Activated naive CD4-positive, alpha-beta T cell treated with anti-CD3 and anti-CD28 coated beads for 36 hours (primary cell): ENCODE data around the gene FOS. TPM values are rescaled to one million over a fixed set of nuclear protein-coding genes. Genes with fewer than 3 reads are reported as not detected.

Experiments used
- CTCF ChIA-PET: fragments of 350-600 bp; sonication (Branson Sonifier 250); formaldehyde crosslinking; loops from one replicate; lab custom pipeline; 2021; ENCODE audit warnings: antibody characterized with exemption; lab: Charles Lee
- DNase-seq: peaks from one replicate; pipeline ENCODE4 v3.0.0-alpha.2; 2020
- H3K27ac Mint-ChIP-seq: one replicate; pipeline ENCODE4 v1.8.0; 2021; ENCODE audit warnings: mild to moderate bottlenecking, mixed read lengths
- H3K27me3 Mint-ChIP-seq: one replicate; pipeline ENCODE4 v1.8.0; 2021; ENCODE audit warnings: low read depth, mixed read lengths
- H3K36me3 Mint-ChIP-seq: one replicate; pipeline ENCODE4 v1.8.0; 2021; ENCODE audit warnings: low read depth, mixed read lengths
- H3K4me1 Mint-ChIP-seq: one replicate; pipeline ENCODE4 v1.8.0; 2021; ENCODE audit warnings: low read depth, mixed read lengths
- H3K4me3 Mint-ChIP-seq: one replicate; pipeline ENCODE4 v1.8.0; 2021; ENCODE audit warnings: mild to moderate bottlenecking, moderate library complexity, mixed read lengths
- H3K9me3 Mint-ChIP-seq: one replicate; pipeline ENCODE4 v1.8.0; 2021; ENCODE audit warnings: mixed read lengths
- intact Hi-C: fragments of 100-400 bp; cut with micrococcal nuclease; formaldehyde crosslinking; loops from one replicate; pipeline ENCODE4 v1.15.1; 2023
- total RNA-seq, 2 experiments: library from RNA; stranded (reverse); gene quantifications; one replicate each; pipeline ENCODE4 v1.2.3, GENCODE V29; 2021

FOS gene
- total RNA-seq, 2 experiments from 2014 or later = 34.5 to 35.7 TPM

DNA sequence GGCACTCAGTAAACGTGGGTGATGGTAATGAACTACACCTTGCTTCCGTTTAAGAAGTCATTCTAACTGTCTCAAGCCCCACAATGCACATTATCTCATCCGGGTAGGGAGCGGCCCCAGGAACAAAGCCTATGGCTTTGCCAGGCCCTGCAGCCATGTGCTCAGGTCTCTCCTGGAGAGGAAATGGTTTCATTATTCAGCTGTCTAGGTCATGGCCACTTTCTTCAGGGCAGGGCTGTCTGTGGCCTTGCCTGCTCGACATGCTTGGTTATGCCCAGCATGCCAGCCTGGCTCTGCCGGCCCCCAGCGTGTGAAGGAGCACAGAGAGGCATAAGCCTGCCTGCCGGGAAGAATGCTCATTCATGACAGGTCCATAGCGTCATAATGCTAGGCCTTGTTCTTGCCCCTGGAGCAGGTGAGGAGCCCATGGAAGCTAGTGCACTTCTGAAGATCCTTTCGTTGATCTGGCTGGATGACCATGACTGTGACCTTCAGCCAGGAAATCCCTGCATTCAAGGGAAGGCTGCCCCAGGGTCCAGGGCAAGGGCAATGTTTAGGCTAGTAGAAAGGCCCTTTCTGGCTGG is 26.3 kb upstream of the FOS start:
- Mint-ChIP-seq H3K4me1 (peaks cover 44% of the 10 kb centered on the region), H3K27me3 (no peaks in the 10 kb centered on the region), H3K4me3 (no peak overlapping the region), H3K36me3 (no peaks in the 10 kb centered on the region), H3K27ac (no peak overlapping the region), H3K9me3 (no peaks in the 10 kb centered on the region)
- DNase-seq = no peak
- CTCF ChIA-PET = no interaction called here
- intact Hi-C loops = no loop called here

DNA sequence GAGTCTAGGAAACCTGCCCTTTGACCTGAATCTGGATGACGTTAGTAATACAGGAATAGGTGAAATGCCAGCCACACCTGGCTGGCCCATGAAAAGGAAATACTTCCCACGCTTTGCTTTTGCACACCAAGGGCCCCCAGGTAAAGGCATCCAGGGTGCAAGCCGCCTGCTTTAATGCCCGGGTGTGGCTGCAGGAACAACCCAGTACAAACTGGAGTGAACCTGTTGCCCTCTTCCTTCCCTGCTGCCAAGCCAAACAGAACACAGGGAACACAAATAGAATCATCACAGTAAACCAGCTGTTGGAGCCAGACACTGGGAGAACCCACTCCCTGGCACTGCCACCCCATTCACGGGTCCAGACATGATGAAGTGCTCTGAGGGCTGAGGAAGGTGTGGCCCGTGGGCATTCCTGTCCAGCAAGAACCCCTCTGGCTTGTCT is 24.2 kb upstream of the FOS start:
- intact Hi-C loops = no loop called here
- Mint-ChIP-seq H3K36me3 (no peaks in the 10 kb centered on the region), H3K4me1 (peaks cover 33% of the 10 kb centered on the region), H3K27ac (no peak overlapping the region), H3K4me3 (no peak overlapping the region), H3K9me3 (no peaks in the 10 kb centered on the region), H3K27me3 (no peaks in the 10 kb centered on the region)
- DNase-seq = no peak
- CTCF ChIA-PET = interaction anchor here (0.6 kb wide), 1 partner anchor 89 kb away, joined by 3 read pairs; no protein-coding TSS in a partner anchor

DNA sequence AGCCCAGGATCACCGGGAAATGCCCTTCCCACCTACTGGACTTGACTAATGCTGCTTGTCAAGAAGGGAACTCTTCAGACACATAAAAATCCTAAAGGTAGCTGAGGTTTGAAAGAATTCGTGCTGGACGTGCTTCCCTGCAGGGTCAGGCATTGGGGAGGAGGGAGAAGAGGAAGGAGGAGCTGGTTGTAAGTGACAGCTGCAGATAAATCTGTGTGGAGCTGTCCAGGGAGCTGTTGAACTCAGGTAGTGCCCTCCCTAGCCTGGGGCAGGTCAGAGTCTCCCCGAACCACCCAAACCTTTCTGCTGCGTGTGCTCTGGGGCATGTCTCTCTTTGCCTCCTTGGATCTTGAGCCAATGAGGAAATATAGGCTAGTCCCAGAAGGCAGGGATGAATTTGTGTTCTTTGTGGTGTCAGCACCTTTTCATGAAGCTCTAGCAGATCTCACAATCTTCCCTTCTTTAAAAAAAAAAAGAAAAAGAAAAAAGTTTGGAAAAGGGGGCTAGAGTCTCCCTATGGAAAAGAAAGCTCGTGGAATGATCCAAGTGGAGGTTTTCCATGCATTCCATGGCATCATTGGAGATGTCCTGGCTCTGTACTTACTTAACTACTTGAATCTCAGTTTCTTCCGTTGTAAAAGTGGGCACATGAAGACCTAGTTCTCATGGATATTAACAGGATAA is 23.6 kb upstream of the FOS start:
- CTCF ChIA-PET = interaction anchor here (0.6 kb wide), 1 partner anchor 90 kb away, joined by 3 read pairs; no protein-coding TSS in a partner anchor
- no peak for DNase-seq
- no peaks in the 10 kb centered on the region for H3K9me3 Mint-ChIP-seq
- intact Hi-C loops = no loop called here
- H3K36me3 Mint-ChIP-seq = no peaks in the 10 kb centered on the region
- no peak overlapping the region for H3K27ac Mint-ChIP-seq
- H3K4me1 Mint-ChIP-seq = peaks cover 31% of the 10 kb centered on the region
- no peak overlapping the region for H3K4me3 Mint-ChIP-seq
- H3K27me3 Mint-ChIP-seq = no peaks in the 10 kb centered on the region

DNA sequence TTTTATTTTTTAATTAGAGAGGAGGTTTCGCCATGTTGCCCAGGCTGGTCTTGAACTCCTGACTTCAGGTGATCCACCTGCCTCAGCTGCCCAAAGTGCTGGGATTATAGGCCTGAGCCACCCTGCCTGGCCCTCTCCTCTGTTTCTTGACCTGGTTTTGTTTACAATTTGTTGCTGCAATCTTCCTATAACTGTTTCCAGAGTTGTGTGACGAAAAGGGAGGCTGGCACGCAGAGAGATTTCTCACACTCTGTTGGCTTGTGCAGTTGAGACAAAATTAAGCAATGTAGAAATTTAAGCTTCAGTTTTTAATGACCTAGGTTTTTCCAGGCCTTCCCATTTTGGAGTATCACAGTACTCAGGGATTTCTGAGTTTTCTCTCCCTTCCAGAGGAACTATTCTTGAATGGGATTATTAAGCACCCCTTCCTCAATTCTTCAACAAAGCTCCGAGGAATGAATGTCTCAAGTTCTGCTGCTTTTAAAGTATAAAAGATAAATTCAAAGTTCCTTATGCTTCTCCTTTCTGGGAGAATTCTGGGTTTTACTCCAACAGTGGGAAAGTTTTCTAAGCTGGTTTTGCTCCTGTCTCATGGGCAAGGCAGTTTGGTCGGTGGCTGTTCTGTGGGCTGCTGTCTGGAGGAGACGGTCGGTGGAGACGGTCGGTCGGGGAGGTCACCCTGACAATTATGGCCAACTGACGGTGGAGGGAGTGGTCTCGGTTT is 20.4 kb upstream of the FOS start:
- Mint-ChIP-seq H3K4me3 (peak overlapping the region; percentile 77), H3K4me1 (peaks cover 18% of the 10 kb centered on the region), H3K27ac (peak overlapping the region; percentile 28), H3K36me3 (no peaks in the 10 kb centered on the region), H3K27me3 (no peaks in the 10 kb centered on the region), H3K9me3 (no peaks in the 10 kb centered on the region)
- CTCF ChIA-PET = interaction anchor here (1.4 to 1.5 kb wide), 2 partner anchors 10 to 15 kb away, joined by 5 read pairs; no protein-coding TSS in a partner anchor
- DNase-seq = no peak
- intact Hi-C loops = loop anchor here (2.0 kb wide), 1 partner anchor 403 kb away; the partner anchor contains the start of genes ERG28 and TTLL5

DNA sequence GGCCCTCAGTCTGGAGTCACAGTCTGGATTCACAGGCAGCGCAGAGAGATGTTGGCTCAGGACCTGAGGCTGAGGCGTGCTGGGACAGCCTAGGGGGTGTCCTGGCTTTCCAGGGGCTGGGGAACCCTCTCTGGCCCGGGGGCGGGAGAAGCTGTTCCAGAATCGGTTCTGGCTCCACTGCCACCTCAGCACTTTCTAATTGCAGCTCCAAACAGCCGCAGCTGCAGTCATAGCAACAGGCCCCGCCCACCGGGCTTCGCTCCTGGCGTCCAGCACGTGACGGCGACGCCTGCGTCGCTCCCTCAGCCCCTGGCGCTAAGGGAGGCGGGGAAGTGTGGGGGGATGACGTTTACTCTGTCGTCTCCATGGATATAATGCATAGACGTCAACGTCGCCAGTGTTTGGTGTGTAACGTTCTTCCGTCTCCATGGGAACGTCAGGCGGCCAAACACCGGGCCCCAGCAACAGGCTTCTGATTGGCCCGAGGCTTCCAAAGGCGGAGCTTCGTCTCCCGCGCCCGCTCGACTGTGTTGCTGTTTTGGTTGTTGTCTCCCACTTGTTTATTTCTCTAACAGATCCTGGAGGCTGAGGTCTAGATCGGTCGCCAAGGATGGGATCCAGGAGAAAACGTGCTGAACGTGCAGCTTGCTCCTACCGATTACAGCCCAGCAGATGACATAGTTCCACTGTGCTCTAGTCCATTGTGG is 19.7 kb upstream of the FOS start:
- H3K27me3 Mint-ChIP-seq = no peaks in the 10 kb centered on the region
- peaks cover 18% of the 10 kb centered on the region for H3K4me1 Mint-ChIP-seq

DNA sequence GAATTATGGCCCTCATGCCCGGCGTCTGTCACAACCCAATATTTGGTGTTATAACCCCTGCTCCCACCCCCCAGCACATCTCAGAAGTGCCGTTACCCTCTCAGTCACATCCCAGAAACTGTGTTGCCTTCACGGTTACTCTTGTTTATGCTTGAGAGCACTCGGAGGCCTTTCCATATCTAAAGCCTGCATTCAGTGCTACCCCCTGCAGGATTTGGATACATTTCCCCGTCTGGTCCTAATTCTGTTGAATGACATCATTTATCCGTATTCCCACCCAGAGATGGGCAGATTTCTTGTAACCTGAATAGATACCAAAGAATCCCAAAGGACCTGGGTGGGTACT is 19.1 kb upstream of the FOS start:
- peaks cover 16% of the 10 kb centered on the region for H3K4me1 Mint-ChIP-seq
- DNase-seq = no peak
- H3K27ac Mint-ChIP-seq = peak overlapping the region; percentile 77
- H3K27me3 Mint-ChIP-seq = no peaks in the 10 kb centered on the region
- H3K4me3 Mint-ChIP-seq = peak overlapping the region; percentile 77
- no peaks in the 10 kb centered on the region for H3K9me3 Mint-ChIP-seq
- H3K36me3 Mint-ChIP-seq = no peaks in the 10 kb centered on the region
- intact Hi-C loops = loop anchor here (1.0 to 2.0 kb wide), 7 partner anchors 10 to 401 kb away; partner anchors contain the start of genes EIF2B2, ERG28, FOS and TMED10
- CTCF ChIA-PET = interaction anchor here (1.4 to 1.5 kb wide), 2 partner anchors 11 to 14 kb away, joined by 5 read pairs; no protein-coding TSS in a partner anchor

More for the DNA sequence above, 19.7 kb upstream of the FOS start:
- CTCF ChIA-PET = interaction anchor here (0.6 to 1.5 kb wide), 3 partner anchors 9 to 15 kb away, joined by 3 to 5 read pairs (median 5); no protein-coding TSS in a partner anchor
- Mint-ChIP-seq H3K27ac (peak overlapping the region; percentile 77), H3K9me3 (no peaks in the 10 kb centered on the region), H3K4me3 (peak overlapping the region; percentile 77), H3K36me3 (no peaks in the 10 kb centered on the region)
- peak; percentile 99 for DNase-seq
- intact Hi-C loops = loop anchor here (1.0 to 2.0 kb wide), 7 partner anchors 10 to 402 kb away; partner anchors contain the start of genes EIF2B2, ERG28, FOS and TMED10

DNA sequence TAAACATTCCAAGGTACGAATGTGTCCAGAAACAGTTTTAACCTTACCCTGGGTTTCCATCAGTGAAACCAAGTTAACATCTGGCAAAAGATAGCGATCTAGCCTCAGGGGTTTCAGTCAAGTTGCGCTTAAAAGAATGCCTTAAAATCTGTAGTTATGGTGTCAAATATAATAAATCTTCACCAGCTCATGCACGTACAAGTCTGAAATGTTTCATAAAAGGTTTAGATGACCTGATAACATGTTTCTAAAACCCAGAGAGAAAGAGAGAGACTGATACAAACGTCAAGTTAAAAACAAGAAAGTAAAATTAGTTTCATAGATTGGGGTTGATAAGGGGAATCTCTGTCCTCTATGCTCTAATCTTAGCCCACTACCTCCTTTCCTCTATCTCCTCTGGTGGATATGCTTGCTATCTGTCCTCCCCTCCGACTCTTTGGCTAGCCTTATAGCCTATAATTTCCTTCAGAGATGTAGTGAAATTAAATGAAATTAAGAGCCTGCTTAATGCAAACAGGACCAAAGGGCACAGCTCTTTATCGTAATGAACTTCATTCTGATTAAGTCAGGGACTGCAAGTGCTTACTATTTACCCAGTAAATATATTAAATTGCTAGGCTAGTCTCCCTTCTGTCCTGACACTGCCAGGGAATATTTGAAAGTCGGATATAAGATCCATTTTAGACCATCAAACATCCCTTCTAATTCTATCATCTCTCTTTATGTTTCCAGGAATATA is 18.4 kb upstream of the FOS start:
- H3K36me3 Mint-ChIP-seq = no peaks in the 10 kb centered on the region
- DNase-seq = no peak
- H3K27ac Mint-ChIP-seq = no peak overlapping the region
- H3K4me3 Mint-ChIP-seq = no peak overlapping the region
- CTCF ChIA-PET = no interaction called here
- H3K27me3 Mint-ChIP-seq = no peaks in the 10 kb centered on the region
- no peaks in the 10 kb centered on the region for H3K9me3 Mint-ChIP-seq
- peaks cover 16% of the 10 kb centered on the region for H3K4me1 Mint-ChIP-seq
- intact Hi-C loops = no loop called here

DNA sequence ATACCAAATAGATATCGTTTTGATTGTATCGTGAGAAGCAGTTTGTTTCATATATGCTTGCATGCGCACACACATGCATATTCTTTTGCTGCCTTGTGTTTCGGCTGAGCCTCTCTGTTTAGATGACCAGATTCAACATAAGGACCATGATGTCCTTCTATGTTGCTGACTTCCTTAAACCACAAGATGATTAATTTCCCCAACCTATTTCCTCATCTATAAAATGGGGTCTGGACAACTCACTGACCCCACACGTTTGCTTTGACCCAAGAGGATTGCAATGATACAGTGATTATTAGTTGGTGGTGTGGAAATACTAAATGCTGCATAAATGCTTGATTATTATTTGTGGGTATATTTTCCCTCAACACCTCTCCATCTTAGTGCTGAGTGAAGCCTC is 16.8 kb upstream of the FOS start:
- peaks cover 16% of the 10 kb centered on the region for H3K4me1 Mint-ChIP-seq
- no peaks in the 10 kb centered on the region for H3K9me3 Mint-ChIP-seq
- H3K27ac Mint-ChIP-seq = no peak overlapping the region
- H3K36me3 Mint-ChIP-seq = no peaks in the 10 kb centered on the region
- DNase-seq = no peak
- H3K27me3 Mint-ChIP-seq = no peaks in the 10 kb centered on the region
- H3K4me3 Mint-ChIP-seq = no peak overlapping the region
- intact Hi-C loops = no loop called here
- CTCF ChIA-PET = no interaction called here

DNA sequence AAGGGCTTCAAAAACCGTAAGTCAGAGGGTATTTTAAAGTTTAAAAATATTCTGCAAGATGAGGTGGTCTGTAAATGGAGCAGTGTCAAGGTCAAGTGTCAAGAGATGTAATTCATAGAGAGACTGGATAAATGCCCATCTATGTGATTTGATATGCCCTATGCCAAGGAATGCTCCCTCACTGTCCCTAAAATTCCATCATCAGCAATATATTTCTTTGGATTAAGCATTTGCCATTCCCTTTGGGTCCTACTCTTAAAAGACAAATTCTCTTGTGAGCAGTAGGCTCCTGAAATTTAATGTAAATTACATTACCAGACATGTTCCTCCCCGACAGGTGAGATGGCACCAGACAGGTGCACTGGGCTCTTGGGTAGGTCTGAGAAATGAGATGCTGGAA is 16.0 kb upstream of the FOS start:
- H3K4me1 Mint-ChIP-seq = peaks cover 11% of the 10 kb centered on the region
- H3K9me3 Mint-ChIP-seq = no peaks in the 10 kb centered on the region
- no peak overlapping the region for H3K27ac Mint-ChIP-seq
- CTCF ChIA-PET = no interaction called here
- no peaks in the 10 kb centered on the region for H3K27me3 Mint-ChIP-seq
- H3K4me3 Mint-ChIP-seq = no peak overlapping the region
- intact Hi-C loops = no loop called here
- DNase-seq = no peak
- H3K36me3 Mint-ChIP-seq = no peaks in the 10 kb centered on the region

DNA sequence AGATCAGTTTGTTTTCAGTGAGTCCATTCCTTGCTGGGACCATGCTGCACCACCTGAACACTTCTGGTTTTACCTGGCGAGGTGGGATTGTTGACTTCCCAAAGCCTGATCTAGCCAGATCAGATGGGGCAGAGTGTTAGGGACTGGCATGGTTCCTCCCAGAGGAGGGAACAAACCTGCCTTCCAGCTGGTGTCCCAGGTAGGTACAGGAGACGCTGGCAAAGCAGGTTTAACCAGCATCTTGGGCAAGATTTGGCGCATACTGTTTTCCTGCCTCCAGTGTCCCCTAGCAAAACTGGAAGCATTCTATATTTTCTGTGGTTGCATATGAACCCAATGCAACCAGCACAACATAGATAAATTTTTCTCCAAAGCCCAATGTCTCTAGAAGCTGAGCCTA is 14.6 kb upstream of the FOS start:
- H3K4me1 Mint-ChIP-seq = peaks cover 6% of the 10 kb centered on the region
- no peaks in the 10 kb centered on the region for H3K27me3 Mint-ChIP-seq
- H3K9me3 Mint-ChIP-seq = no peaks in the 10 kb centered on the region
- CTCF ChIA-PET = no interaction called here
- H3K27ac Mint-ChIP-seq = no peak overlapping the region
- no peak for DNase-seq
- intact Hi-C loops = no loop called here
- H3K36me3 Mint-ChIP-seq = no peaks in the 10 kb centered on the region
- H3K4me3 Mint-ChIP-seq = no peak overlapping the region

DNA sequence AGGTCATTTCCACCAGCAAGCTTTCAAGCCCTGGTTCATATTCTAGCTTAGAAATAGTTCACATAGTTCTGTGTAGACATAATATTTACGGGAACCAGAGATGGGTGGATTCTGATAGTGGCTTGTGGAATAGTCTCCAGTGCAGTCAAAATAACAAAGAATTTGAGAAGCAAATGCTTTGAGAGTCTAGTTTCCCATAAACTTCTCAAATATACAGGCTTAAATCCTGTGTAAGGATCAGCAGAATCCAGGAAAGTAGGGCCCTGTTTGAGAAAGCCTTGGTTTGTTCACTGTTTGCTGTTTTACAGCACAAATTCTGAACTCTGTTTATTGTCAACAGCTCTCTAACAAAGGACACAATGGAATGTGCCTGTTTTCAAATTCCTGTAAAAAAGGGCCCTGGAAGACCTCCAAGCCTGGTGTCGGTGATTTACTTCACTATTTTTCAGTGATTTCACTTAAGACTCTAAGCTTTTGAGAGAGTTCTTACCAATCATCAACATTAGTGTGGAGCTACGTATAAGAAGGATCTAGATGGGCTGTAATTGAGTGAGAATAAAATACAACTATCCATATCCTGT is 11.4 kb upstream of the FOS start:
- H3K4me3 Mint-ChIP-seq = no peak overlapping the region
- H3K27me3 Mint-ChIP-seq = peaks cover 2% of the 10 kb centered on the region
- intact Hi-C loops = no loop called here
- no peak overlapping the region for H3K27ac Mint-ChIP-seq
- no peak for DNase-seq
- CTCF ChIA-PET = interaction anchor here (0.6 to 2.0 kb wide), 6 partner anchors 9 to 1036 kb away, joined by 3 to 7 read pairs (median 4); no protein-coding TSS in a partner anchor
- peaks cover 5% of the 10 kb centered on the region for H3K4me1 Mint-ChIP-seq
- no peaks in the 10 kb centered on the region for H3K36me3 Mint-ChIP-seq
- H3K9me3 Mint-ChIP-seq = no peaks in the 10 kb centered on the region
